ENCODE results near the gene ARFGAP1. TPM values are rescaled to one million over a fixed set of nuclear protein-coding genes. Genes with fewer than 3 reads are reported as not detected.

Gene ARFGAP1
- 69.8 and 86.8 TPM in 2 replicates for total RNA-seq (2014; rRNA removed; shearing (Covaris generic))

DNA sequence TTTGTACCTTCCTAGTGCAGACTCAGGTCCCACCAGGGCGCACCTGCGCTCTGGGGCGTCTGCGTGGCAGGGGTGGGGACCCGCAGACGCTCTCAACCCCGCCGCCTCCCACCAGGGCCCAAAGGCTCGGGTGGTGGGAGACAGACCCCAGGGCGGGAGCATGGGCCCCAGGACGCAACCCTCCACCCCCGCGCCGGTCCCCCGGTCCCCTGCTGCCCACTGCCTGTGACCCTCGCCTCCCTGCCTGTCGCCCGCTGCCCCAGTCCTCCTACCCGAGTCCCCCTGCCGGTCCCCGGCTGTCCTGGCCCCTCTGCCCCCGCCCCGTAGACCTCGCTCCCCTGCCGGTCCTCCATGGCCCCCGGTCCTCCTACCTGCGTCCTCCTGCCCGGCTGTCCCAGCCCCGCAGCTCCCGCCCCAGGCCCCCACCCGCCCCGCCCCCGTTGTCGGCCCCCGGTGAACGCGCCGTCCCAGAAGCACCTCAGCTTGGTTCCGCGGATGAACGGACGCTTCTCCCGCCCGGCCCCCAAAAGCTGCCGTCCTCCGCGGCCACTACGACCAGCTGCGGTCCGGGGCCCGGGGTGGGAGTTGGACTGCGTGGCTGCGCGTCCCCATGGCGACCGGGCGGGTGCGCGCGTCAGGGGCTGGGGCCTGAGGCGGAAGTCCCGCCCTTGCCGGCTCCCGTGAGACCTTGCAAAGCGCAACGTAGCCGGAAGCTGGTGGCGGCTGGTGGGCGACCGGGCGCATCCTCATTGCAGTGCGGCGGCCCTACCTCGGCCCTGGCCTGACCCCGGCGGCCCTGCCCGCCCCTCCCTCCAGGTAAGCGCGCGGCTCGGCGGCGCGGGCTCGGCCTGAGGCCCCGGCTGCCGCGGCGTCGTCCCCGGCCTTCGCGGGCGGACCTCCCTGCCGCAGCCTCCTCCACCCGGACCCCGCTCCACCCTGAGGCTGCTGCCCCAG is at the start of gene ARFGAP1:
Gene ARFGAP1 (plus strand): TSS at position 709 of the 954 bp plus-strand sequence. CDS start 2,768 bp downstream, outside the sequence.
- DNase-seq (ENCODE audit: low spot score) = peak; percentile 88
- in situ Hi-C loops (cut with HindIII; ENCODE audit: low sequenced_read_pairs) = no loop called here

DNA sequence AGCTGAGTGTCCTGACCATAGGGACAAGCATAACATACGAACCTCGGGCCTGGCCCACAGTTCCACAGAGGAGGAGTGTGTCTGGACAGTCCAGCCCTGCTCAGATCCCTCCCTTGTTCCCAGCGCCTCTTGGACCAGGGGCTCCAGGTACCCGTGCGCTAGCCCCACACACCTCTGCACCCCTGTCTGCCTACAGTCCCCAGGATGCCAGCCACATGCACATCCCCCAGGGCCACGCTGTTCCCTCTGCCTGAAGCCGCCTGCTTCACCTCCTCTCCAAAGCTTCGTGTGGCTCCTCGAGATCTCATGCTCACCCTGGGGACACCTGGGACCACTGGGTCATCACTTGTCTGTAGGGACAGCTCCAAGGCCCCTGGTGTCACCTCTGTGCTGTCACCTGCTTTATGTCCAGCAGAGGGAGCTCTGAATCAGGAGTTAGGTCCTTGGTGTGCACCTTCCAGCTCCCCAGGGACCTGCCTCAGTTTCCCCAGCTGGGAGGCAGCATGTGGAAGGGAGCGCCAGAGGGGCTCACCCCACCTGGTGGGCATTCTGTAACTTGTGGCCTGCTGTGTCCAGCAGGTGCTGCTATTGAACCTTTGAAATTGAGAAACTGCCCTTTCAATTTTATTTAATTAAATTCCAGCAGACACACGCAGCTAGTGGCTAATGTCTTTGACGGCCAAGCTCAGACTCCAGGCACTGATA is 49.3 kb upstream of the ARFGAP1 start:
- DNase-seq (ENCODE audit: low spot score) = peak; percentile 48
- in situ Hi-C loops (cut with HindIII; ENCODE audit: low sequenced_read_pairs) = loop anchor here (5.0 kb wide), 1 partner anchor 74 kb away; no protein-coding TSS in a partner anchor

DNA sequence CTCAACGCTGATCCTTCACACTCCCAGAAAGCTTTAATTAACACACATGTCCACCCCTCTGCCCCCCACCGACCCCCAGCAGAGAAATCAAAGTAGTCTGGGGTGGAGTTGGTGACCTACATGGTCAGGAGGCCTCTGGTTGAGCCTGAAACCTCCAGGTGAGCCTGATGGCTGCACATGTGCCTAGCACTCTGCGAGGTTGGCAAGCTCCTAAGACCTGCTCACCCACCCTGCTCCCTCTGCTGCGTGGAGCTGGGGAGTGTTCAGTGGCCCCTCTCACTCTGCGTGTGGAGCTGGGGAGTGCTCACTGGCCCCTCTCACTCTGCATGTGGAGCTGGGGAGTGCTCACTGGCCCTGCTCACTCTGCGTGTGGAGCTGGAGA is 48.8 kb upstream of the ARFGAP1 start:
- no peak for DNase-seq (ENCODE audit: low spot score)
- in situ Hi-C loops (cut with HindIII; ENCODE audit: low sequenced_read_pairs) = loop anchor here (5.0 kb wide), 1 partner anchor 73 kb away; no protein-coding TSS in a partner anchor

DNA sequence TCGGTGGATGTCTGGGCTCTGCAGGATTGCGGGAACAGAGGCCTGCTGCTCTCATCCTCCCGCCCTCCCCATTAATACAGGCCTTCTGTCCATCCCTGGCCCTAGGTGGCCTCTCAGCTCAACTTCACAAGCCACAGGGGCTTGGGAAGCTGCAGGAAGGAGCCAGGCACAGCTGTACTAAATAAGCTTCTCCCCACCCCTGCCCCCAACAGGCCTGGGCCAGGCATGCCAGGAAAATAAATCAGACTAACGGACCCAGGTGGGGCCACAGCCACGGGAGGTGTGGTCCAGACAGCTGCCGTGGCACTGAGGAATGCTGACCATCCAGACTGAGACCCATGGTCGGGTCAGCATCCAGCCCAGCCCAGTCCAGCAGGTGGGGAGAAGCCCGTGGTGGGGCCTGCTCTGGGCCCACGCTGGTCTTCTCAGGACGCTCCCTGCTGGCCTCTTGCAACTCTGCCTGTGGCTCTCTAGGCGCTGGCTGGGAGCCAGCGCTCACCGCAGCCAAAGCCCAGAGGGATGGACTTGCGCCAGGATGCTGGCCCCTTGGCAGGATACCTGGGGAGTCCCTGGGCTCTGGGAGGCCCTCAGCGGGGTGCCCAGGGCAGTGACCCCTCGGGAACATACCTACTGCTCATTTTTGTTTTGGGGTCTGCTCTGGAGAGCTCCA is 48.1 kb upstream of the ARFGAP1 start:
- in situ Hi-C loops (cut with HindIII; ENCODE audit: low sequenced_read_pairs) = loop anchor here (5.0 kb wide), 1 partner anchor 73 kb away; no protein-coding TSS in a partner anchor
- peak; percentile 52 for DNase-seq (ENCODE audit: low spot score)

DNA sequence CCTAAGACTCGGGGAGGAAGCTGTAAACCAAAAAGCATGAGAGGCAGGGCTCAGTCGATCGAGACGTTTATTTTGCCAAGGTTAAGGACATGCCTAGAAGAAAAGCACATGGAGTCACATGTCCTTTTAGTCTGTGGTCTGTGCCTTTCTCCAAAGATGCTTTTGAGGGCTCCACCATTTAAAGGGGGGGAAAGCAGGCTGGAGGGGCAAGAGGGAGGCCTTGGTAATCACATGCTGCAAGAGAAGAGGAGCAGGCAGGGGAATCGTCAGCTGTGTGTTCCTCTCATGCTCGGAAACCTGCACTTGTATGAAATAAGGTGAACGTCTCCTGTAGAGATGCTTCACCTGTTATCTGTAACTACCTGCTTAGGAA is 47.5 kb upstream of the ARFGAP1 start:
- in situ Hi-C loops (cut with HindIII; ENCODE audit: low sequenced_read_pairs) = no loop called here
- DNase-seq (ENCODE audit: low spot score) = peak; percentile 34

DNA sequence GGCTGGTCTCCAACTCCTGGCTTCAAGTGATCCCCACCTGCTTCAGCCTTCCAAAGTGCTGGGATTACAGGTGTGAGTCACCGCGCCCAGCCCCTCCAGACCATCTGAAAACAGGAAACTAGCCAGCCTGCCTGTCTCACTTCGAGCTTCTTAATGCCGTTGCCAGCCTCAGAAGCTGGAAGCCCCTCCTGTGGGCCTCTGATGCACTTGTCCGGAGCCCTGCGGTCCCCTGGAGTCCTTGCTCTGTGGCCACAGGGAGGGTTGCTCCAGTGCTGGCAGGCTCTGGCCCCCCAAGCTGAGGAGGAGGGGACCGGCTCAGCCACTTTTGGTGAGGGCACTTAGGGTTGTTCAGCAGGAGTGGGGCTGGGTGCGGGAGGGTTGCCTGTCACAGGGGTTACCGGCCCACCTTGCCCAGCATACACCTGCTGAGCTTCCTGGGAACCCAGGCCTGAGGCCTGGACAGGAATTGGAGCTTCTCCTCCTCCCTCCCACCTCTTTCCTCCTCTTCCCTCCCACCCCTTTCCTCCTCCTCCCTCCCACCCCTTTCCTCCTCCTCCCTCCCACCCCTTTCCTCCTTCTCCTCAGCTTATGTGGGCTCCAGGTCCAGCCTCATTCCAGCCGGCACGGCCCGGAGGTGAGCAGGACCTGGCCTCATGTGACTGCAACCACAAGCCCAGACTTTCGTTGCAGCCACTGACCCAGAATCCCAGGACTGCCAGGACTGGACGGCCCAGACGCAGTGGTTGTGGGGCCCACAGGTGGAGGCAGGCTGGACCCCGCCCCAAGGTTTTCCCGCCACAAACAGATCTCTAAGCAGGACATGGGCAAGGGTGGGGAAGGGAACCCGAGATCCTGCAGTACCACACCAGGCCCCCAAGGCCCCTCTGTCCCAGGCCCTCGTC is 46.3 kb upstream of the ARFGAP1 start:
- in situ Hi-C loops (cut with HindIII; ENCODE audit: low sequenced_read_pairs) = no loop called here
- no peak for DNase-seq (ENCODE audit: low spot score)

DNA sequence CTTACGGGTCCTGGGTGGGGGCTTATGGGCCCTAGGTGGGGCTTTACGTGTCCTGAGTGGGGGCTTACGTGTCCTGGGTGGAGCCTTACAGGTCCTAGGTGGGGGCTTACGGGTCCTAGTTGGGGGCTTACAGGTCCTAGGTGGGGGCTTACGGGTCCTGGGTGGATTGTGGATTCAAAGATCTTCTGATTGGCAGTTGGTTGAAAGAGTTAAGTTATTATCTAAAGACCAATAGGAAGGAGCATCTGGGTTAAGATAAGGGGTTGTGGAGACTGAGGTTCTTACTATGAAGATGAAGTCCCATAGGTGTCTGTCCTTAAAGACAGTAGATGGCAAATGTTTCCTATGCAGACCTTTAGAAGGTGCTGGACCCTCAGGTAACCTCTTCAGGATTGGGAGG is 45.4 kb upstream of the ARFGAP1 start:
- in situ Hi-C loops (cut with HindIII; ENCODE audit: low sequenced_read_pairs) = no loop called here
- no peak for DNase-seq (ENCODE audit: low spot score)

DNA sequence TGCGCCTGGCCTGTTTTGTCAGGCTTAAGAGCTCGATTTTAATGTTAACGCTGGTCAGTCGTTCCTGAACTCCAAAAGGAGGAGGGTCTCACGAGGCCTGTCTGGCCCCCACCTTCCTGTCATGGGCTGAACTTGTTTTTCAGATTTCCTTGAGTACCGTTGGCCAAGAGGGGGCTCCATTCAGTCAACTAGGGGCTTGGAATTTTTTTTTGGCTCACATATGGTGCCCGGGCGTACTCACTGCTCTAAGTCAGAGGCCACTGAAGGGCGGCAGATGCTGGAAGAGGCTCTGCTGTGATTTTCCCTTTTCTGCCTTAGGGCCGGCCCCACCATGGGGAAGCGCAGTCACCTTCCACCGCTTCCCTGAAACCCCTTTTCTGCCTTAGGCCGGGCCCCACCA is 43.8 kb upstream of the ARFGAP1 start:
- in situ Hi-C loops (cut with HindIII; ENCODE audit: low sequenced_read_pairs) = no loop called here
- DNase-seq (ENCODE audit: low spot score) = no peak

DNA sequence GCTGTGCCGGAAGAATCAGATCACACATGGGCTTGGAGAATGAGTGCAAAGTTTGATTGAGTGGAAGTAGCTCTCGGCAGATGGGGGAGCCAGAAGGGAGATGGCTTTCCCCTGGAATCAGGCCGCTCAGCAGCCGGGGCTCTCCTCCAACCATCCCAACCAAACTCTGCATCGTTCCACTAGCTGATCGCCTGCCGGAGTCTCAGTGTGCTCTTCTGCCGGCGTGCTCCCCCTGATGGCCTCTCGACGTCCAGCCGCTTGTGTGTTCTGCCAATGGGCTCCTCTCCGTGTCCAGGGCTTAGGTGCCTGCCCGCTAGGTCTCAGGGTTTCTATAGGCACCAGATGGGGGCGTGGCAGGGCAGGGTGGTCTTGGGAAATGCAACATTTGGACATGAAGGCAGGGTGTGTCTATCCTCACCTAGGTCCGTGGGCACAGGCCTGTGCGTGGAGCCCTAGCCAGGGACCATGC is 41.8 kb upstream of the ARFGAP1 start:
- in situ Hi-C loops (cut with HindIII; ENCODE audit: low sequenced_read_pairs) = no loop called here
- peak; percentile 86 for DNase-seq (ENCODE audit: low spot score)

DNA sequence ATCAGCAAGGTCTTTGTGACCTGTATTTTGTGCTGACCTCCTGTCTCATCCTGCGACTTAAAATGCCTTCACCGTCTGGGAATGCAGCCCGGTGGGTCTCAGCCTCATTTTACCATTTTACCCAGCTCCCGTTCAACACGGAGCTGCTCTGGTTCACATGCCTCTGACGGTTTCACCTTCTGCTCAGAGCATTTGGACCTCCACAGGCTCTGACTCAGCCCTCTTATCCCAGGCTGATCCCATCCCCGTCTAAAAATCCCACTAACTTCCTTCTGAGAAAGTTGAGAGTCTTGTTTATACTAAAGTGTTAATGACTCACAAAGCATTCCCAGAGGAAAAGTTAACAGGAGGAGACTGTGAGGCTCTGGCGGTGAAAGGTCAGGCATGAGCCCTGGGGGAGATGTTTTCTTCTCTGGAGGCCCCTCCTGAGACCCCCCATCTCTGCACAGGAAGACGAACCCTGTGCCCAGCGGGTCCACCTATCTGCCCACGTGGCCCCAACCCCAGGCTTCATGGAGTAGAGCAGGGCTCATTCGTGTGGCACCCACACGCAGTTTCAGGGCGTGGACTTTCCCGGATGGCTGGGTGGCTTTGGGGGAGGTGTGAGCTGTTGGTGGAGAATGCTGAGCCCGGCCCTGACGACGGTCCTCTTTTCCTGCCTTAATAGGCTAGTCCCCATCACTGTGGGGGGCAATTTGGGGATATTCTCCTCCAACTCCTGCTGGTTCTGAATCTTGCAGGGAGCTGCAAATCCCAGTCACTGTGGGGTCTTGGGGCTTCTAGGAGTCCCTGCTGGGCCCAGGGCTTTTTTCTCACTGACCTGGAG is 40.2 kb upstream of the ARFGAP1 start:
- DNase-seq (ENCODE audit: low spot score) = peak; percentile 29
- in situ Hi-C loops (cut with HindIII; ENCODE audit: low sequenced_read_pairs) = no loop called here

DNA sequence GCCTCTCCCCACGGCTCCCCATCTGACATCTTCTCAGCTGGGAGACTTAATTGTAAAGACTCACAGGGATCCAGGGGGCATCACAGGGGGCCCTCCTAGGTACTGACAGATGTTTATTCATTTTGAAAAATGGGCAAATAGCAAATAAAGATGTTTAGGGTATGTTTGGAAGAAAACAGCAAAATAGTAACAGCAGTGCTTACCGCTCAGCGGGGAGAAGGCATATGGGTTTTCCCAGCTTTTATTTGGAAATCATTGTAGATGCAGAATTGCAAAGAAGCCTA is 39.6 kb upstream of the ARFGAP1 start:
- in situ Hi-C loops (cut with HindIII; ENCODE audit: low sequenced_read_pairs) = no loop called here
- DNase-seq (ENCODE audit: low spot score) = no peak

DNA sequence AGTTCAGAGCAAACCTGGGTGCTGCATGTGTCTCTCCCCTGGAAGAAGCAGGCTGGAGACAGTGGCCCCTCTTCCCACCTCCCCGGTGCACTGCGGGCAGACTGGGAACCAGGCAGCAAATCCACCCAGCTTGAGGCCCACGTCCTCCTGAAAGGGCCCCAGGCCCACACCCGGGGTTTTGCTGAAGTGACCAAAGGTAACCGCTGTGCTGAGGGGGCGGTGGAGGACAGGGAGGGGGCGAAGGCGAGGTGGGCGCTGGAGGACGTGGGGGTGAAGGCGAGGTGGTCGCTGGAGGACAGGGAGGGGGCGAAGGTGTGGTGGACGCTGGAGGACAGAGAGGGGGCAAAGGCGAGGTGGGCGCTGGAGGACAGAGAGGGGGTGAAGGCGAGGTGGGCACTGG is 38.7 kb upstream of the ARFGAP1 start:
- in situ Hi-C loops (cut with HindIII; ENCODE audit: low sequenced_read_pairs) = no loop called here
- no peak for DNase-seq (ENCODE audit: low spot score)

DNA sequence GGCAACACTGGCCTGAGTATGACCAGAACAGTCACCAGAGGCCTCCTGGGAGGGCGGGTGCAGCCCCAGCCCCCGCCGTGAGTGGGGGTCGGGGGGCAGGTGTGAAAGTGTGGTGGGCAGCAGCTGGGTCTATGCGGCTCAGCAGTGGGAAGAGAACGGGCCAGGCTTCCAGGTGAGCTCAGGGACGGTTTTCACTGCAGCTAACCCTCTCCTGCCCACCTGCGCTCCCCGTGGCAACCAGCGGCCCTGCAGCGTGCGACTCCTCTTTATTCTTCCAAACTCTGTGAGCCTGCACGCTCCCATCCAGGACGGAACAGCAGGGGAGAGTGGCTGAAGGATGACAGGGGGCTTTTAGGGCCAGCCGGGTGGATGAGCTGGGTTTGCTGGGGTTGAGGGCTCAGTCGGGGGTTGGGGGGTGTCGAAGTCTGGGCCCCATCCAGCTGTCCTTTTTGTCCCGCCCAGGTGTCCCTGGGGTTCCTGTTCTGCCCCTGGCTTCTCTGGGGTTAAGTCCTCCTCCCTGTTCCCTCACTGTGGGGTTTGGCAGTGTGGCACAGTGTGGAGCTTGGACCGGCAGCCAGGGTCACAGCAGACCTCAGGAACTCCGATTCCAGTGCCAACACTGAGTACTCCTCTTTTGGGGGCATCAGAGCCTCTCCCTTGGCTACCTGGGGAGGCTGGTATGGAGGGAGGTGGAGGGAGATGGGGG is 37.8 kb upstream of the ARFGAP1 start:
- in situ Hi-C loops (cut with HindIII; ENCODE audit: low sequenced_read_pairs) = no loop called here
- peak; percentile 33 for DNase-seq (ENCODE audit: low spot score)

DNA sequence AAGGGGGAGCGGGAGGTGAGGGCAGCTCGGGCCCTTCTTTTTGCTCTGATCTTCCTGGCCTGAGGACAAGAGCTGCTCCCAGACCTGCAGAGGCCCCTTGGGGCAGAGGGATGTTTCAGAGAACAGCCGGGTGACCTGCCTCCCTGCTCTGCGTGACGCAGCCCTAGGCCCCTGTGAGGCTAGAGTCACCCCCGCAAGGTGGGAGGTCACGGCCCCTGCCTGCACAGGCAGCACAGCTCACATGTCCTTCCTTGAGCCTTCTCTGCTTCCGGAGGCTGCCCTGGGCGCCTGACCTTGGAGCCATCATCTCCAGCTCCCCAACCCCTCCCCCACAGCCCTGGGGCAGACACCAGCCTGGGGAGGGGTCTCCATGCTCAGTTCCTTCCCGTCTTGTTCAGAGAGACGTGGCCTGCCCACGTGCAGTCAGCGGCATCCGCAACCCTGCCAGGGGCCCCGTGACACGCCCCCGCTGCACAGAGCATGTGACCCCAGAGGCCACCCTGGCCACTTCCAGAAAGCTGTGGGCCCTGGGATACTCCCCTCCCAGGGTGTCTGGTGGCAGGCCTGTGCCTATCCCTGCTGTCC is 37.1 kb upstream of the ARFGAP1 start, which contains the start of gene BIRC7:
Gene BIRC7 (plus strand): TSS at position 507 of the 585 bp plus-strand sequence. CDS start 192 bp downstream, outside the sequence.
- DNase-seq (ENCODE audit: low spot score) = peak; percentile 27
- in situ Hi-C loops (cut with HindIII; ENCODE audit: low sequenced_read_pairs) = no loop called here

DNA sequence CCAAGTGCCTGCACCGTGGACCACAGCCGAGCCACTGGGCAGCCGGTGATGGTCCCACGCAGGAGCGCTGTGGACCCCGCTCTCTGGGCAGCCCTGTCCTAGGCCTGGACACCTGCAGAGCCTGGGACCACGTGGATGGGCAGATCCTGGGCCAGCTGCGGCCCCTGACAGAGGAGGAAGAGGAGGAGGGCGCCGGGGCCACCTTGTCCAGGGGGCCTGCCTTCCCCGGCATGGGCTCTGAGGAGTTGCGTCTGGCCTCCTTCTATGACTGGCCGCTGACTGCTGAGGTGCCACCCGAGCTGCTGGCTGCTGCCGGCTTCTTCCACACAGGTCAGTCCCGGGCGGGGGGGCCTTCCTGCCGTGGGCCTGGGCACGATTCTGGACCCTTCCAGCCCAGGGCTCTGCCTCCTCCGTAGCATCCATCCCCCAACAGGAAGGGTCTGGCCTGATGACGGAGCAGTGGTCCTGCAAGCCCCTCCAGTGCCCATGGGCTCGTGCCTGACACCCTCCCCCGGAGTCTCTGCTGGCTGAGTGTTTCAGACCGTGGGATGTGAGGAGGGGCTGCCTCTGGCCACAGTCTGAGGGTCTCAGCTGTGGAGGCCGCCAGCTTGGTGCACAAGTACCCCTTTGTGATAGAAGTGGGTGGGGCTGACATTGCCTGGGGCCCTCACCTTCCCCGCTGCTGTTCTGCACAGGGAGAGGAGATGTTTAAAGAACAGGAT is 36.3 kb upstream of the ARFGAP1 start:
- no peak for DNase-seq (ENCODE audit: low spot score)
- in situ Hi-C loops (cut with HindIII; ENCODE audit: low sequenced_read_pairs) = no loop called here

DNA sequence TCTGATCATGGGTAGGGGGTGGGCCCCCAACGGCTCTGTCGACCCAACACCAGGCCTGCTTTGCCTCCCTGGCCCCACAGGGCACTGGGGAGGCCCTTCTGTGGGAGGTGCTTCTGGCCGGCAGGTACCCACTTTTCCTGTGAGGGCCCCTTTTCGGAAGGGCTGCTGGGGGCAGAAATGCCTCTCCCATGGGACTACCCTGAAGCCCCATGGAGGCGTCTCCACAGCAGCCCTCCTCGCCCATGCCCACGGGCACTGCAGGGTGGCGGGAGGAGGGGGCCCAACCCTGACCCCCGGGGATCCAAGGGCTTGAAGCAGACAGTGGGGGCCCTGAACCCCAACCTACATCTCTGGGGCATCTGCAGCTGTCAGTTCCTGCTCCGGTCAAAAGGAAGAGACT is 34.6 kb upstream of the ARFGAP1 start:
- no peak for DNase-seq (ENCODE audit: low spot score)
- in situ Hi-C loops (cut with HindIII; ENCODE audit: low sequenced_read_pairs) = no loop called here
